Trophoblast cell (in vitro differentiated cells and primary cell): ENCODE measurements around the gene NPTX1.

Experiments
- DNase-seq, 2 donors: peaks; one replicate each; pipeline ENCODE4 v3.0.0-alpha.2; 2016
- H2AFZ ChIP-seq: 2 replicates; pipeline ENCODE4 v1.6.1; 2013; ENCODE audit warnings: low read length, moderate library complexity, mild to moderate bottlenecking; ENCODE audit not compliant: insufficient read depth, poor library complexity
- H2AK5ac ChIP-seq: 2 replicates; pipeline ENCODE4 v1.6.1; 2013; ENCODE audit warnings: mild to moderate bottlenecking, low read length
- H2BK120ac ChIP-seq: 2 replicates; pipeline ENCODE4 v1.6.1; 2013; ENCODE audit warnings: low read length, mild to moderate bottlenecking, moderate library complexity; ENCODE audit not compliant: insufficient read depth, poor library complexity
- H2BK12ac ChIP-seq: 2 replicates; pipeline ENCODE4 v1.6.1; 2013; ENCODE audit warnings: mild to moderate bottlenecking, low read length, moderate library complexity
- H2BK5ac ChIP-seq: 2 replicates; pipeline ENCODE4 v1.6.1; 2013; ENCODE audit warnings: low read length, low read depth, moderate library complexity, mild to moderate bottlenecking; ENCODE audit not compliant: poor library complexity
- H3K14ac ChIP-seq: 2 replicates; pipeline ENCODE4 v1.6.1; 2013; ENCODE audit warnings: mild to moderate bottlenecking, low read length
- H3K18ac ChIP-seq: 2 replicates; pipeline ENCODE4 v1.6.1; 2013; ENCODE audit warnings: mild to moderate bottlenecking, low read length
- H3K23ac ChIP-seq: 2 replicates; pipeline ENCODE4 v1.6.1; 2013; ENCODE audit warnings: low read length
- H3K27ac ChIP-seq: 2 replicates; pipeline ENCODE4 v1.5.1; 2013; ENCODE audit warnings: low read depth, mild to moderate bottlenecking, inconsistent platforms, low read length, moderate library complexity
- H3K27me3 ChIP-seq: 2 replicates; pipeline ENCODE4 v1.6.1; 2013; ENCODE audit warnings: inconsistent platforms, mild to moderate bottlenecking, low read length, moderate library complexity; ENCODE audit not compliant: insufficient read depth
- H3K36me3 ChIP-seq, 2 experiments: 1 replicate in 1 of 2; 2 replicates in 1 of 2; pipeline ENCODE4 v1.6.1; 2013; ENCODE audit warnings: low read length in 2 of 2, mild to moderate bottlenecking in 2 of 2, moderate library complexity in 1 of 2; ENCODE audit not compliant: insufficient read depth in 2 of 2, control insufficient read depth in 1 of 2
- H3K4ac ChIP-seq: 2 replicates; pipeline ENCODE4 v1.6.1; 2013; ENCODE audit warnings: low read depth, mild to moderate bottlenecking, low read length, moderate library complexity
- H3K4me1 ChIP-seq, 2 experiments: 1 replicate in 1 of 2; 2 replicates in 1 of 2; pipeline ENCODE4 v1.6.1; 2013; ENCODE audit warnings: low read length in 2 of 2, mild to moderate bottlenecking in 2 of 2, moderate library complexity in 1 of 2; ENCODE audit not compliant: insufficient read depth in 2 of 2, control insufficient read depth in 1 of 2
- H3K4me2 ChIP-seq: 2 replicates; pipeline ENCODE4 v1.6.1; 2013; ENCODE audit warnings: inconsistent platforms, mild to moderate bottlenecking, low read length, moderate library complexity
- H3K4me3 ChIP-seq: 2 replicates; pipeline ENCODE4 v1.5.1; 2013; ENCODE audit warnings: mild to moderate bottlenecking, low read depth, low read length, inconsistent platforms
- H3K79me1 ChIP-seq: one replicate; pipeline ENCODE4 v1.6.1; 2013; ENCODE audit warnings: low read length
- H3K79me2 ChIP-seq: 2 replicates; pipeline ENCODE4 v1.6.1; 2013; ENCODE audit warnings: low read length, mild to moderate bottlenecking; ENCODE audit not compliant: control insufficient read depth, insufficient read depth, poor library complexity
- H3K9ac ChIP-seq: 2 replicates; pipeline ENCODE4 v1.6.1; 2013; ENCODE audit warnings: mild to moderate bottlenecking, low read length
- H3K9me3 ChIP-seq: 2 replicates; pipeline ENCODE4 v1.6.1; 2013; ENCODE audit warnings: low read depth, mild to moderate bottlenecking, control low read depth, inconsistent platforms, low read length; ENCODE audit not compliant: insufficient read depth
- H4K12ac ChIP-seq: 2 replicates; pipeline ENCODE4 v1.6.1; 2013; ENCODE audit warnings: low read depth, mild to moderate bottlenecking, low read length, moderate library complexity
- H4K8ac ChIP-seq: 2 replicates; pipeline ENCODE4 v1.6.1; 2013; ENCODE audit warnings: low read depth, mild to moderate bottlenecking, low read length, moderate library complexity
- H4K91ac ChIP-seq: one replicate; pipeline ENCODE4 v1.6.1; 2013; ENCODE audit warnings: low read depth, mild to moderate bottlenecking, low read length, moderate library complexity
- WGBS: extraction: QIAGEN DNeasy Blood & Tissue Kit; methylation state at CpG from one replicate; pipeline ENCODE4 v1.1.7; 2013; ENCODE audit warnings: missing lambda C conversion rate; ENCODE audit not compliant: insufficient read length, insufficient coverage; ENCODE audit errors: extremely low coverage; 5-methylcytosine and 5-hydroxymethylcytosine counted together

NPTX1 gene

GRCh38 chr17:80424878-80425765 is 51.3 kb downstream of the NPTX1 start:
- H4K8ac ChIP-seq, result no peak overlapping the region
- peaks cover 0 to 4% of the 10 kb centered on the region in 2 experiments for H3K36me3 ChIP-seq
- H3K27me3 ChIP-seq, result no peaks in the 10 kb centered on the region
- H3K4ac ChIP-seq, result no peak overlapping the region
- H2AFZ ChIP-seq, result no peak overlapping the region
- no peak for DNase-seq
- no peak overlapping the region for H3K23ac ChIP-seq
- no peak overlapping the region for H3K18ac ChIP-seq
- H3K9ac ChIP-seq, result no peak overlapping the region
- no peak overlapping the region for H2BK120ac ChIP-seq
- H3K4me1 ChIP-seq, result peaks cover 2 to 3% of the 10 kb centered on the region in 2 experiments
- no peak overlapping the region for H3K14ac ChIP-seq
- H4K12ac ChIP-seq, result no peak overlapping the region
- H3K4me2 ChIP-seq, result no peak overlapping the region
- no peak overlapping the region for H2AK5ac ChIP-seq
- no peaks in the 10 kb centered on the region for H3K9me3 ChIP-seq
- H4K91ac ChIP-seq, result no peak overlapping the region
- no peak overlapping the region for H3K27ac ChIP-seq
- no peak overlapping the region for H3K4me3 ChIP-seq
- H2BK5ac ChIP-seq, result no peak overlapping the region
- H3K79me2 ChIP-seq, result no peaks in the 10 kb centered on the region
- no peak overlapping the region for H2BK12ac ChIP-seq
- no peaks in the 10 kb centered on the region for H3K79me1 ChIP-seq
- no CpG with 5 or more reads among the region's 27 CpGs for WGBS

GRCh38 chr17:80424261-80424660 is 52.1 kb downstream of the NPTX1 start:
- H3K27ac ChIP-seq, result no peak overlapping the region
- WGBS, result no CpG with 5 or more reads among the region's 8 CpGs
- no peak overlapping the region for H2BK12ac ChIP-seq
- no peak overlapping the region for H3K14ac ChIP-seq
- peaks cover 4 to 11% of the 10 kb centered on the region in 2 experiments for H3K36me3 ChIP-seq
- no peaks in the 10 kb centered on the region for H3K79me1 ChIP-seq
- peaks cover 2 to 3% of the 10 kb centered on the region in 2 experiments for H3K4me1 ChIP-seq
- H3K9me3 ChIP-seq, result no peaks in the 10 kb centered on the region
- no peak overlapping the region for H3K4ac ChIP-seq
- no peak overlapping the region for H4K8ac ChIP-seq
- H4K12ac ChIP-seq, result no peak overlapping the region
- H2BK5ac ChIP-seq, result no peak overlapping the region
- H3K18ac ChIP-seq, result no peak overlapping the region
- no peak overlapping the region for H2AFZ ChIP-seq
- DNase-seq, result no peak
- no peaks in the 10 kb centered on the region for H3K27me3 ChIP-seq
- H3K4me2 ChIP-seq, result no peak overlapping the region
- H3K23ac ChIP-seq, result no peak overlapping the region
- H4K91ac ChIP-seq, result no peak overlapping the region
- no peak overlapping the region for H2AK5ac ChIP-seq
- H3K79me2 ChIP-seq, result no peaks in the 10 kb centered on the region
- H2BK120ac ChIP-seq, result no peak overlapping the region
- H3K4me3 ChIP-seq, result no peak overlapping the region
- no peak overlapping the region for H3K9ac ChIP-seq

GRCh38 chr17:80423536-80424225 is 52.7 kb downstream of the NPTX1 start:
- no peak overlapping the region for H3K27ac ChIP-seq
- no peak for DNase-seq
- peaks cover 5 to 7% of the 10 kb centered on the region in 2 experiments for H3K36me3 ChIP-seq
- WGBS, result no CpG with 5 or more reads among the region's 13 CpGs
- H3K18ac ChIP-seq, result no peak overlapping the region
- H3K79me2 ChIP-seq, result no peaks in the 10 kb centered on the region
- H3K4me1 ChIP-seq, result peaks cover 2 to 3% of the 10 kb centered on the region in 2 experiments
- H2BK120ac ChIP-seq, result no peak overlapping the region
- H3K4ac ChIP-seq, result no peak overlapping the region
- H3K9ac ChIP-seq, result no peak overlapping the region
- H3K4me2 ChIP-seq, result no peak overlapping the region
- no peak overlapping the region for H2BK12ac ChIP-seq
- no peak overlapping the region for H2AFZ ChIP-seq
- H4K12ac ChIP-seq, result no peak overlapping the region
- H3K14ac ChIP-seq, result no peak overlapping the region
- H2BK5ac ChIP-seq, result no peak overlapping the region
- H3K4me3 ChIP-seq, result no peak overlapping the region
- H4K8ac ChIP-seq, result no peak overlapping the region
- H3K79me1 ChIP-seq, result no peaks in the 10 kb centered on the region
- no peak overlapping the region for H4K91ac ChIP-seq
- H3K9me3 ChIP-seq, result no peaks in the 10 kb centered on the region
- H3K27me3 ChIP-seq, result no peaks in the 10 kb centered on the region
- H2AK5ac ChIP-seq, result no peak overlapping the region
- no peak overlapping the region for H3K23ac ChIP-seq

GRCh38 chr17:80422981-80423380 is 53.4 kb downstream of the NPTX1 start:
- no peak overlapping the region for H4K91ac ChIP-seq

More at GRCh38 chr17:80422981-80423380, 53.4 kb downstream of the NPTX1 start:
- Histone ChIP-seq H2AFZ (no peak overlapping the region), H3K4me2 (no peak overlapping the region), H3K27me3 (no peaks in the 10 kb centered on the region), H3K4ac (no peak overlapping the region), H3K9me3 (no peaks in the 10 kb centered on the region), H3K9ac (no peak overlapping the region), H2BK5ac (no peak overlapping the region), H3K4me1 (peaks cover 2 to 3% of the 10 kb centered on the region in 2 experiments), H3K79me1 (no peaks in the 10 kb centered on the region), H3K18ac (no peak overlapping the region), H4K8ac (no peak overlapping the region), H3K4me3 (no peak overlapping the region), H2BK12ac (no peak overlapping the region), H2BK120ac (no peak overlapping the region), H3K23ac (no peak overlapping the region), H4K12ac (no peak overlapping the region), H2AK5ac (no peak overlapping the region), H3K14ac (no peak overlapping the region), H3K36me3 (peaks cover 5 to 10% of the 10 kb centered on the region in 2 experiments), H3K27ac (no peak overlapping the region), H3K79me2 (no peaks in the 10 kb centered on the region)
- no peak for DNase-seq
- no CpG with 5 or more reads among the region's 20 CpGs for WGBS
